HG03064 (cell line): ENCODE data around the gene RNF144B.
"Not testable (repeated sequence)": the region's sequence is repeated elsewhere in the genome, so short reads cannot be mapped to it uniquely, and the experiment has no call there.

Experiments
- ATAC-seq: cut with Tn5 transposase; IDR thresholded peaks from one replicate; pipeline ENCODE4 v1.9.1; 2021; ENCODE audit warnings: low read depth; ENCODE audit not compliant: unreplicated experiment

RNF144B gene

GRCh38 chr6:18405477-18406293, 18.5 kb downstream of the RNF144B start:
- ATAC-seq, result no peak

- no peak for ATAC-seq
Measured at GRCh38 chr6:18406955-18407749, 20.0 kb downstream of the RNF144B start.

GRCh38 chr6:18409602-18410001, 22.5 kb downstream of the RNF144B start:
- ATAC-seq, result not testable (repeated sequence)

- ATAC-seq, result no peak
Measured at GRCh38 chr6:18410412-18410811, 23.3 kb downstream of the RNF144B start.

DNA sequence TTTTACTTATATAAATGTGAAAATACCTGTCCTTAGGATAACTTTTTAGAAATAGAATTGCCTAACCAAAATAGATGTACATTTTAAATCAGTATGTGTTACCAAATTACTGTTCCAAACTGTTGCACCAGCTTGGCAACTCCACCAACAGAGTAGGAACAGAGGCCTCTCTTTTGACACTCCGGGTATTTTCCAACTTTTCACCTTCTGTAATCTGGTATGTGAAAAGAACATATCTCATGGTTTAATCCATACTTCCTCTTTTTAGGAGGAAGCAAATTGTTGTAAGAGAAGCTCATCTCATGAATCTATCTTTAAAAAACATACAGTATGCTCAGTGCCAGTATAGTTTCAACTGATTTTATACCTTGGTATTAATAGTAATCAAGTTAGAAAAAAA, 24.9 kb downstream of the RNF144B start:
- ATAC-seq, result no peak

- ATAC-seq, result no peak
Measured at GRCh38 chr6:18412644-18413043, 25.5 kb downstream of the RNF144B start.

DNA sequence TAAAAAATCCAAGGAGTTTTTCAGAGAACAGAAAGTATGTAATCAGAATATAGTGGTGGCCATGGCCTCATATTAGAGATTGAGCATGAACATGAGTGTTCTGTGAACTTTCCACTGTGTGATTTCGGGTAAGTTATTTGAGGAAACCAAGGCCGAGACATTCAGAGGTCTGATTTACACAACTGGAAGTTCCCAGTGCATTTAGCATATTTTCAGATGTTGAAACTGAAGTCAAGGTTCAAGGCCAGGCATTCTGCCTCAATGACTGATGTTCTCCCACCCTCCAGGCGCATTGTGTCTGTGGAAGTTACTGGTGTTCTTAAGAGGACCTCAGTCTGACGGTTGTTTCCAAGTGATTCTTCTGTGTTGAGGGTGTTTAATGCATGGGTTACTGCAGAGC, 26.2 kb downstream of the RNF144B start:
- ATAC-seq, result no peak

- no peak for ATAC-seq
Measured at GRCh38 chr6:18414116-18414515, 27.0 kb downstream of the RNF144B start.

DNA sequence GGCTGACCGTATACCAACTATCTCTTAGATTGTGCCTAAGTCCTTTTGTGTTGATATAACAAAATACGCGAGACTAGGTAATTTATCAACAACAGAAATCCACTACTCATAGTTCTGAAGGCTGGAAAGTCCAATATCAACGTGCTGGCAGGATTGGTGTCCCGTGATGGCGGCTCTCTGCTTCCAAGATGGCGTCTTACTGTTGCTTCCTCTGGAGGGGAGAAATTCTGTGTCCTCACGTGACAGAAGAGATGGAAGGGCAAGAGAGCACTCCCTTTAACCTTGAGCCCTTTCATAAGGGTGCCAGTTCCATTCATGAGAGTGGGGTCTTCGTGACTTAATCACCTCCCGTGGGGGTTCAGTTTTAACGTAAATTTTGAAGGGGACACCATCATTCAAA, 28.1 kb downstream of the RNF144B start:
- ATAC-seq, result no peak

DNA sequence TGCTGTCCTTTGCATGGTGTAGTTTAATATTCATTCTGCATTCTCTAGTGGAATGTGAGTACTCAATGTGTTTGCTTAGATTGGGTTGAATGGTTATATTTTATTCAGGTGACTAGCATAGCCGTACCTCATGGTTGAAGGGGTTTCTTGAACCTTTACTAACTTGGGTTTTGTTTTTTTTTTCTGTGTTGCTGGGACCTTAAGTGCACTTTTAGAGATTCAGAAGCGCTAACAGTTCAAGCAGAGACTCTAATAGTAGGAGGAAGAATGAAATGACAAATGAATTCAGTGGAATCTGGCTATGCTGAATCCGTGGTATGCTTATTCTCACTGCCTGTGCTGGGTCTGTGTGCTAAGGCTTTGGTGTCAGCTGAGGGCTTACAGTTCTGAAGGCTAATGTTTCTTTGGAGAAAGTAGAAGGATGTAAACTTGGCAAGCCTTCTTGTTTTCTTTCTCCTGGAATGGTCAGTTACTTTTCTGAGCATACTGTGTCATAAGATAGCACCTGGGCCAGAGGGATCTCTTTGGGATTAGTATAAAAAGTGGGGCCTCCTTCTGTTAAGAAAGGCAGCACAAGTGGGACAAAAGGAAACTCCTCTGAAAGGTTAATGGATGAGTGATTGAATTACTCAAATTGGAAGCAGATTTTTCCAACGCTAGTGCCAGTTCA, 28.7 kb downstream of the RNF144B start:
- no peak for ATAC-seq

DNA sequence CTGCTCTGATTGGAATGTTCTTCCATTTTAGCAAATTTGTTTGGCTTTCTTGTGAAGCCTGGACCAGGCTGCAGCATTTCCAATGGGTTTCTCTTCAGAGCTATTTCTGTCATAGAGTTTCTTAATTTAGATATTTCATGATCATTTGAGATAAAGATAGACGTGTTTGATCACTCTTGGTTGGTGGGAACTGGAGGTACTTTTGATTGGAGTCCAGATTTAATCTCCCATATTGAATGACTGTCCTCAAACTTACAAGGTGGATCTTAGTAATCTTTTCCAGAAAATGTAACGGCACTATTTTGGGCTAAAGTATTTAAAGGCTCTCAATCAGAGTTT, 29.2 kb downstream of the RNF144B start:
- ATAC-seq, result no peak

GRCh38 chr6:18420328-18420727, 33.2 kb downstream of the RNF144B start:
- ATAC-seq, result no peak

GRCh38 chr6:18422136-18422535, 35.0 kb downstream of the RNF144B start:
- ATAC-seq, result no peak

- no peak for ATAC-seq
Measured at GRCh38 chr6:18423426-18423825, 36.3 kb downstream of the RNF144B start.

- ATAC-seq, result no peak
Measured at GRCh38 chr6:18424201-18424600, 37.1 kb downstream of the RNF144B start.

DNA sequence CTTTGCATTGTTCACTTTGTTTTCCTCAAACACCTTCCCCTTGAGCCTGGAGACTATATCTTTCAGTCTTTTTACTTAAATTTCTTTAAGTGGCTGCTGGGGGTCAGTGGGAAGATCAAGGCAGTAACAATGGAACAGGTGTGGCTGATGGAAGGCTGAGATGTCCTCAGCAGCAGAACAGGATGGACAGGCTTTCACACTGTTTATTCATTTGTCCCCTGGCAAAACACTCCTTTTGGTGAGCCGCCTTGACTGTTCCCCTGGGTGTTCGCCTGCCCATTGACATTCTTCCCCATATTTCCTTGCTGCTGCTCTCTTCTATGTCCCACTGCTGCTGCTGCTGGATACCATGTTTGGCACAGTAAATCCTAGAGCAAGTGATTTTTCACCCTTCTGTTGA, 38.1 kb downstream of the RNF144B start:
- ATAC-seq, result no peak

DNA sequence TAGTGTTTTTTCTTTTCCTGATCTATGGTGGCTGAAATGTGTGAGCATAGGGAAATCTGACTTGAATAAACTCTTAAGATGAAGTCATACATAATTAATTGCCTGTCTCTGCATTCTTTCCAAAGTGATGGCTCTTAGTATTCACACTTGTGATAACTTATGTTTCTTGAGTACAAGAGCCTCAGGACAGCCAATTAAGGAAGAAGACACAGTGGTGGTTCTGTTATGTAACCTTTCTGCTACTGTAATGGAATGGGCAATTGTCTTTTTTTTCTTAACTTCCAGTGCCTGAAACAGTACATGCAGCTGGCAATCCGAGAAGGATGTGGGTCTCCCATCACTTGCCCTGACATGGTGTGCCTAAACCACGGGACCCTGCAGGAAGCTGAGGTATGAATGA, 40.1 kb downstream of the RNF144B start:
- no peak for ATAC-seq

DNA sequence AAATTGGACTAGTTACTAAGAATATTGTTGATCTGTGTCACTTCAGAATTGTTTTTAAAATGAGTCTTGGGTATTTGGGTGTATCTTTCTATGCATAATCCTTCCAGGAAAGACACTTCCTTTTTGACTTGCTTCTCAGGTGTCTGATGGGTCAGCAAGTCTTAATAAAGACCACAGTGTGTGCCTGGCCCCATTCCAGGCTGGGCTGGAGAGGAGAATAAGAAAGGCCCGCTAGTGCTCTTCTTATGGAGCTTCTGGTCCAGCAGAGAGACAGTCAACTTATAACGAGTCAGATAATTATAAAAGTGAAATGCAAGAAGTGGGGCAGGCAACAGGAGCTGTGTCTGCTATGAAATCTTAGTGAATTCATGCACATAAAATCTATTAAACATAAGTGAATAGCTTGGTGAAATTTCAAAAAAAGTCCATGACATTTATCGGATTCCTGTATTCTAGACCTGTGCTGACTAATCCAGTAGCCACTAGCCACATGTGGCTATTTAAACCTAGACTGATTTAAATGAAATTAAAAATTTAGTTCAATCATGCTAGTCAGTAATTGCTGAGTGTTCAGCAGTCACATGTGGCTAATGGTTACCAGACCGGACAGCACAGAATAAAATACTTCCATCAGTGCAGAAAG, 42.6 kb downstream of the RNF144B start:
- ATAC-seq, result no peak

- ATAC-seq, result no peak
Measured at GRCh38 chr6:18431581-18431980, 44.4 kb downstream of the RNF144B start.

DNA sequence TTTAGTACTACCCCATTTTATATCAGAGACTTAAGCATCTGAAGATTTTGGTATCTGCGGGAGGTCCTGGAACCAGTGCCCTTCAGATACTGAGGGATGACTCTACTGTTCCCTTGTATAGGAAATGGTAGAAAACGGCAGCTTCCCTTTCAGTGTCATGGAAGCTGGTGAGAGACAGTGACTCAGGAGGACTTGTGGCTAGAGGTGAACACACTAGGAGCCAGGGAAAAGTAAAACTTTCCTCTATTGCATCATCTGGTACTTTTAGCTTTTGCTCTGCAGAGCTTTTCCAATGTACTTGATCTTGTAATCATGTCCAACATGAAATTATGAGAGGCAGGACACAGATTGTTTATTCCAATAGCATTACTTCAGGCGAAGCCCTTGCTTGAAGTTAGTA, 45.0 kb downstream of the RNF144B start:
- no peak for ATAC-seq

- no peak for ATAC-seq
Measured at GRCh38 chr6:18432619-18433018, 45.5 kb downstream of the RNF144B start.
